ENCODE data around the gene TEX11. TPM values are rescaled to one million over a fixed set of nuclear protein-coding genes. Genes with fewer than 3 reads are reported as not detected.
"Not testable (repeated sequence)": the region's sequence is repeated elsewhere in the genome, so short reads cannot be mapped to it uniquely, and the experiment has no call there.

Gene TEX11
- total and polyA plus RNA-seq, 10 of the 15 experiments (the other 5 are each of a cell fraction or from before 2014, with no cell fraction given) = not detected

DNA sequence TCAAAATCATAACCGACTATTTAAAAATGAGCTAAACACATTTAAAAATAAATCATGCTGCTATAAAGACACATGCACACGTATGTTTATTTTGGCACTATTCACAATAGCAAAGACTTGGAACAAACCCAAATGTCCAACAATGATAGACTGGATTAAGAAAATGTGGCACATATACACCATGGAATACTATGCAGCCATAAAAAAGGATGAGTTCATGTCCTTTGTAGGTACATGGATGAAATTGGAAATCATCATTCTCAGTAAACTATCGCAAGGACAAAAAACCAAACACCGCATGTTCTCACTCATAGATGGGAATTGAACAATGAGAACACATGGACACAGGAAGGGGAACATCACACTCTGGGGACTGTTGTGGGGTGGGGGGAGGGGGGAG lies 251.0 kb downstream of the TEX11 start:
- SMC1A ChIA-PET (ENCODE audit: uncharacterized antibody, unreplicated experiment); DNase-seq (ENCODE audit: low read depth, low spot score); H3K27ac ChIP-seq (ENCODE audit: control insufficient read depth, insufficient read depth); H3K4me2 ChIP-seq (ENCODE audit: control insufficient read depth, insufficient read depth); FAIRE-seq; H2AFZ ChIP-seq (ENCODE audit: control insufficient read depth, low read depth, low read length); H4K20me1 ChIP-seq (ENCODE audit: control insufficient read depth, insufficient read depth); intact Hi-C loops (cut with micrococcal nuclease; ENCODE audit: unreplicated experiment); RAD21 ChIA-PET (ENCODE audit: unreplicated experiment); H3K9me3 ChIP-seq (replicated peaks; ENCODE audit: control insufficient read depth, insufficient read depth, low read length); H3K27me3 ChIP-seq (replicated peaks in 1 of 2; ENCODE audit: control insufficient read depth in 2 of 2, insufficient read depth in 2 of 2, low read length in 1 of 2); POLR2A ChIA-PET; H3K79me2 ChIP-seq (ENCODE audit: control insufficient read depth, insufficient read depth, low read length); ATAC-seq; BruUV-seq (replicated peaks); in situ Hi-C loops (cut with MboI); H3K36me3 ChIP-seq (ENCODE audit: control insufficient read depth in 2 of 2, insufficient read depth in 2 of 2, low read length in 1 of 2); H3K4me3 ChIP-seq; H3K9ac ChIP-seq (ENCODE audit: control insufficient read depth, insufficient read depth, low read length); H3K4me1 ChIP-seq (ENCODE audit: control insufficient read depth, insufficient read depth, low read length): not testable (repeated sequence)
- 70% methylated on average over 2 of the region's 4 CpGs for WGBS (ENCODE audit: insufficient coverage, insufficient replicate concordance, low lambda C conversion rate, missing lambda C conversion rate)
- CTCF ChIA-PET = interaction anchor here (0.6 kb wide), 1 partner anchor 14 kb away, joined by 3 read pairs; no protein-coding TSS in a partner anchor

DNA sequence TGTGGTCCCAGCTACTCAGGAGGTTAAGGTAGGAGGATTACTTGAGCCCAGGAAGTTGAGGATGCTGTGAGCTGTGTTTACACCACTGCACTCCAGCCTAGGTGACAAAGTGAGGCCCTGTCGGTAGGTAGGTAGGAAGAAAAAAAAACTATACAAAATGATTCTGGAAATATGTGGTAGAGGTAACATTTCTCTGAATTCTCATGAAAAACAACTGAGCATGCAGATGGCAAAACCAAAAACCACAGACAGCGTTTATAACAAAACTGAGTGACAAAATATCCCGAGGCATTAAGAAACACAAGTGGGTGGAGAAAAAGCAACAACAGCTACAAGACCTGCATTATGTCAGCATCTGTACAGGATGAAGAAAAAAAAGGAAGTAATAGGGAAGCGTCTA lies 252.2 kb downstream of the TEX11 start:
- H3K4me1 ChIP-seq (ENCODE audit: control insufficient read depth, insufficient read depth, low read length) = no peaks in the 10 kb centered on the region
- no peaks in the 10 kb centered on the region for H4K20me1 ChIP-seq (ENCODE audit: control insufficient read depth, insufficient read depth)
- no peak overlapping the region for H3K4me2 ChIP-seq (ENCODE audit: control insufficient read depth, insufficient read depth)
- no peaks in the 10 kb centered on the region for H3K9me3 ChIP-seq (replicated peaks; ENCODE audit: control insufficient read depth, insufficient read depth, low read length)
- in situ Hi-C loops (cut with MboI) = no loop called here
- no peaks in the 10 kb centered on the region for H3K27me3 ChIP-seq (replicated peaks in 1 of 2; ENCODE audit: control insufficient read depth in 2 of 2, insufficient read depth in 2 of 2, low read length in 1 of 2)
- RAD21 ChIA-PET (ENCODE audit: unreplicated experiment) = no interaction called here
- SMC1A ChIA-PET (ENCODE audit: uncharacterized antibody, unreplicated experiment) = no interaction called here
- no TSS peak for BruUV-seq (replicated peaks)
- H3K9ac ChIP-seq (ENCODE audit: control insufficient read depth, insufficient read depth, low read length) = no peak overlapping the region
- FAIRE-seq (no peak), DNase-seq (ENCODE audit: low read depth, low spot score) (no peak), ATAC-seq (no peak)
- CTCF ChIA-PET = interaction anchor here (0.7 kb wide), 1 partner anchor 132 kb away, joined by 3 read pairs; no protein-coding TSS in a partner anchor
- no peak overlapping the region for H2AFZ ChIP-seq (ENCODE audit: control insufficient read depth, low read depth, low read length)
- H3K79me2 ChIP-seq (ENCODE audit: control insufficient read depth, insufficient read depth, low read length) = no peaks in the 10 kb centered on the region
- POLR2A ChIA-PET = no interaction called here
- no peak overlapping the region for H3K27ac ChIP-seq (ENCODE audit: control insufficient read depth, insufficient read depth)
- TF ChIP-seq, protein P1, sequence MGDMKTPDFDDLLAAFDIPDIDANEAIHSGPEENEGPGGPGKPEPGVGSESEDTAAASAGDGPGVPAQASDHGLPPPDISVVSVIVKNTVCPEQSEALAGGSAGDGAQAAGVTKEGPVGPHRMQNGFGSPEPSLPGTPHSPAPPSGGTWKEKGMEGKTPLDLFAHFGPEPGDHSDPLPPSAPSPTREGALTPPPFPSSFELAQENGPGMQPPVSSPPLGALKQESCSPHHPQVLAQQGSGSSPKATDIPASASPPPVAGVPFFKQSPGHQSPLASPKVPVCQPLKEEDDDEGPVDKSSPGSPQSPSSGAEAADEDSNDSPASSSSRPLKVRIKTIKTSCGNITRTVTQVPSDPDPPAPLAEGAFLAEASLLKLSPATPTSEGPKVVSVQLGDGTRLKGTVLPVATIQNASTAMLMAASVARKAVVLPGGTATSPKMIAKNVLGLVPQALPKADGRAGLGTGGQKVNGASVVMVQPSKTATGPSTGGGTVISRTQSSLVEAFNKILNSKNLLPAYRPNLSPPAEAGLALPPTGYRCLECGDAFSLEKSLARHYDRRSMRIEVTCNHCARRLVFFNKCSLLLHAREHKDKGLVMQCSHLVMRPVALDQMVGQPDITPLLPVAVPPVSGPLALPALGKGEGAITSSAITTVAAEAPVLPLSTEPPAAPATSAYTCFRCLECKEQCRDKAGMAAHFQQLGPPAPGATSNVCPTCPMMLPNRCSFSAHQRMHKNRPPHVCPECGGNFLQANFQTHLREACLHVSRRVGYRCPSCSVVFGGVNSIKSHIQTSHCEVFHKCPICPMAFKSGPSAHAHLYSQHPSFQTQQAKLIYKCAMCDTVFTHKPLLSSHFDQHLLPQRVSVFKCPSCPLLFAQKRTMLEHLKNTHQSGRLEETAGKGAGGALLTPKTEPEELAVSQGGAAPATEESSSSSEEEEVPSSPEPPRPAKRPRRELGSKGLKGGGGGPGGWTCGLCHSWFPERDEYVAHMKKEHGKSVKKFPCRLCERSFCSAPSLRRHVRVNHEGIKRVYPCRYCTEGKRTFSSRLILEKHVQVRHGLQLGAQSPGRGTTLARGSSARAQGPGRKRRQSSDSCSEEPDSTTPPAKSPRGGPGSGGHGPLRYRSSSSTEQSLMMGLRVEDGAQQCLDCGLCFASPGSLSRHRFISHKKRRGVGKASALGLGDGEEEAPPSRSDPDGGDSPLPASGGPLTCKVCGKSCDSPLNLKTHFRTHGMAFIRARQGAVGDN (IDR thresholded peaks at IDR 0.05) = no peak
- TF ChIP-seq SUZ12 (IDR thresholded peaks at IDR 0.05; ENCODE audit: unreplicated experiment) (no peak), HDGF (IDR thresholded peaks at IDR 0.05) (no peak), MXI1 (IDR thresholded peaks at IDR 0.05; ENCODE audit: low read depth, low read length) (no peak), NR2C1 (IDR thresholded peaks at IDR 0.05) (no peak), DPF2 (IDR thresholded peaks at IDR 0.05) (no peak), SMC3 (IDR thresholded peaks at IDR 0.05; ENCODE audit: borderline replicate concordance, low read length) (no peak), BRCA1 (IDR thresholded peaks at IDR 0.05; ENCODE audit: low read depth, low read length) (no peak)
- WGBS (ENCODE audit: insufficient coverage, insufficient replicate concordance, low lambda C conversion rate, missing lambda C conversion rate) = 8% methylated on average over 4 of the region's 4 CpGs
- no peaks in the 10 kb centered on the region for H3K36me3 ChIP-seq (ENCODE audit: control insufficient read depth in 2 of 2, insufficient read depth in 2 of 2, low read length in 1 of 2)
- no peak overlapping the region for H3K4me3 ChIP-seq
- intact Hi-C loops (cut with micrococcal nuclease; ENCODE audit: unreplicated experiment) = no loop called here

DNA sequence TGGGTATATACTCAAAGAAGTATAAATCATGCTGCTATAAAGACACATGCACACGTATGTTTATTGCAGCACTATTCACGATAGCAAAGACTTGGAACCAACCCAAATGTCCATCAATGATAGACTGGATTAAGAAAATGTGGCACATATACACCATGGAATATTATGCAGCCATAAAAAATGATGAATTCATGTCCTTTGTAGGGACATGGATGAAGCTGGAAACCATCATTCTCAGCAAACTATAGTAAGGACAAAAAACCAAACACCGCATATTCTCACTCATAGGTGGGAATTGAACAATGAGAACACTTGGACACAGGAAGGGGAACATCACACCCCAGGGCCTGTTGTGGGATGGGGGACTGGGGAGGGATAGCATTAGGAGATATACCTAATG lies 260.6 kb downstream of the TEX11 start:
- FAIRE-seq; ATAC-seq; RAD21 ChIA-PET (ENCODE audit: unreplicated experiment); in situ Hi-C loops (cut with MboI); H3K9ac ChIP-seq (ENCODE audit: control insufficient read depth, insufficient read depth, low read length); POLR2A ChIA-PET; CTCF ChIA-PET; H3K27me3 ChIP-seq (replicated peaks in 1 of 2; ENCODE audit: control insufficient read depth in 2 of 2, insufficient read depth in 2 of 2, low read length in 1 of 2); SMC1A ChIA-PET (ENCODE audit: uncharacterized antibody, unreplicated experiment); H3K36me3 ChIP-seq (ENCODE audit: control insufficient read depth in 2 of 2, insufficient read depth in 2 of 2, low read length in 1 of 2); H3K4me2 ChIP-seq (ENCODE audit: control insufficient read depth, insufficient read depth); intact Hi-C loops (cut with micrococcal nuclease; ENCODE audit: unreplicated experiment); H3K9me3 ChIP-seq (replicated peaks; ENCODE audit: control insufficient read depth, insufficient read depth, low read length); H3K4me3 ChIP-seq; BruUV-seq (replicated peaks); DNase-seq (ENCODE audit: low read depth, low spot score); H3K27ac ChIP-seq (ENCODE audit: control insufficient read depth, insufficient read depth); H4K20me1 ChIP-seq (ENCODE audit: control insufficient read depth, insufficient read depth); H3K79me2 ChIP-seq (ENCODE audit: control insufficient read depth, insufficient read depth, low read length); H3K4me1 ChIP-seq (ENCODE audit: control insufficient read depth, insufficient read depth, low read length); H2AFZ ChIP-seq (ENCODE audit: control insufficient read depth, low read depth, low read length): not testable (repeated sequence)
- WGBS (ENCODE audit: insufficient coverage, insufficient replicate concordance, low lambda C conversion rate, missing lambda C conversion rate) = 55% methylated on average over 3 of the region's 3 CpGs

All from GM12878 (cell line).